Measurements from ENCODE around the gene PRKACG. TPM values are rescaled to one million over a fixed set of nuclear protein-coding genes. Genes with fewer than 3 reads are reported as not detected.
A peak's percentile ranks its signal among the peaks of the same experiment; 100 is the strongest.

Gene PRKACG
- total RNA-seq, 2 donors from 2014 or later: not detected

- Histone ChIP-seq H3K9me3 (peaks cover 0 to 6% of the 10 kb centered on the region in 2 donors), H3K36me3 (no peaks in the 10 kb centered on the region)
- no peak for DNase-seq (ENCODE audit: low spot score)
These were observed 17.1 kb upstream of the PRKACG start for GRCh38 chr9:69030851-69031645.

GRCh38 chr9:69029535-69029934 is 15.6 kb upstream of the PRKACG start:
- no peaks in the 10 kb centered on the region for H3K27me3 ChIP-seq
- H3K36me3 ChIP-seq: no peaks in the 10 kb centered on the region
- no peak overlapping the region for H3K27ac ChIP-seq
- TF ChIP-seq CTCF (IDR thresholded peaks at IDR 0.05): no peak
- no peaks in the 10 kb centered on the region for H3K4me1 ChIP-seq
- no peak for DNase-seq (ENCODE audit: low spot score)
- H3K9me3 ChIP-seq: peaks cover 0 to 6% of the 10 kb centered on the region in 2 donors
- no peak overlapping the region for H3K4me3 ChIP-seq

More at GRCh38 chr9:69030851-69031645, 17.1 kb upstream of the PRKACG start:
- Histone ChIP-seq H3K27ac (no peak overlapping the region), H3K4me3 (no peak overlapping the region), H3K4me1 (peaks cover 0 to 5% of the 10 kb centered on the region in 2 donors), H3K27me3 (no peaks in the 10 kb centered on the region)
- TF ChIP-seq CTCF (IDR thresholded peaks at IDR 0.05): no peak

GRCh38 chr9:69028754-69029153 is 14.8 kb upstream of the PRKACG start:
- Histone ChIP-seq H3K27ac (no peak overlapping the region), H3K9me3 (peaks cover 0 to 6% of the 10 kb centered on the region in 2 donors), H3K36me3 (no peaks in the 10 kb centered on the region), H3K4me1 (no peaks in the 10 kb centered on the region), H3K4me3 (no peak overlapping the region), H3K27me3 (no peaks in the 10 kb centered on the region)
- no peak for TF ChIP-seq CTCF (IDR thresholded peaks at IDR 0.05)
- DNase-seq (ENCODE audit: low spot score): no peak

GRCh38 chr9:69027355-69028097 is 13.6 kb upstream of the PRKACG start:
- H3K4me3 ChIP-seq: no peak overlapping the region
- H3K27ac ChIP-seq: no peak overlapping the region
- H3K9me3 ChIP-seq: peaks cover 0 to 6% of the 10 kb centered on the region in 2 donors
- no peaks in the 10 kb centered on the region for H3K36me3 ChIP-seq
- peak in 1 of 2 donors; percentile 78 for TF ChIP-seq CTCF (IDR thresholded peaks at IDR 0.05)
- no peaks in the 10 kb centered on the region for H3K4me1 ChIP-seq
- no peak for DNase-seq (ENCODE audit: low spot score)
- no peaks in the 10 kb centered on the region for H3K27me3 ChIP-seq

GRCh38 chr9:69023650-69024049 is 9.7 kb upstream of the PRKACG start:
- Histone ChIP-seq H3K4me1 (no peaks in the 10 kb centered on the region), H3K9me3 (no peaks in the 10 kb centered on the region), H3K27ac (no peak overlapping the region), H3K36me3 (no peaks in the 10 kb centered on the region), H3K27me3 (no peaks in the 10 kb centered on the region), H3K4me3 (no peak overlapping the region)
- TF ChIP-seq CTCF (IDR thresholded peaks at IDR 0.05): no peak
- DNase-seq (ENCODE audit: low spot score): no peak

Data from right atrium auricular region (tissue), 2 donors.